OCI-LY7 (cell line): ENCODE data around the gene TRAF3IP1. TPM values are rescaled to one million over a fixed set of nuclear protein-coding genes. Genes with fewer than 3 reads are reported as not detected.

ENCODE experiments used
- BruUV-seq: library from RNA; stranded (reverse); fragments of 400-500 nt; replicated peaks from 2 replicates; lab custom pipeline; 2021; lab: Mats Ljungman, UMichigan
- CTCF ChIA-PET: fragments of 300-600 bp; sonication (Branson Sonifier 250); formaldehyde crosslinking; loops from one replicate; lab custom pipeline; 2022; ENCODE audit warnings: antibody characterized with exemption; ENCODE audit not compliant: unreplicated experiment; lab: Charles Lee
- POLR2A ChIA-PET: fragments of 300-600 bp; sonication (Branson Sonifier 250); formaldehyde crosslinking; loops from one replicate; lab custom pipeline; 2022; ENCODE audit warnings: antibody characterized with exemption; lab: Charles Lee
- DNase-seq: peaks from one replicate; pipeline ENCODE4 v3.0.0-alpha.2; 2015; ENCODE audit warnings: low spot score
- H2AFZ ChIP-seq: fragments of 200-600 bp; sonication (generic), shearing (Covaris generic); 2 replicates; pipeline ENCODE4 v1.6.1; 2014; ENCODE audit warnings: mild to moderate bottlenecking, antibody characterized with exemption, low read length, moderate library complexity
- H3K27ac ChIP-seq: fragments of 200-600 bp; sonication (generic); 2 replicates; pipeline ENCODE4 v1.5.1; 2014; ENCODE audit warnings: mixed run types, low read depth, mild to moderate bottlenecking, moderate library complexity, low read length, inconsistent platforms; ENCODE audit not compliant: poor library complexity, severe bottlenecking
- H3K36me3 ChIP-seq: fragments of 200-600 bp; sonication (generic); 2 replicates; pipeline ENCODE4 v1.6.1; 2014; ENCODE audit warnings: mild to moderate bottlenecking, antibody characterized with exemption, low read length, moderate library complexity, mixed read lengths; ENCODE audit not compliant: insufficient read depth
- H3K4me1 ChIP-seq: fragments of 200-600 bp; sonication (generic); 2 replicates; pipeline ENCODE4 v1.5.1; 2014; ENCODE audit warnings: mild to moderate bottlenecking, low read length; ENCODE audit not compliant: insufficient read depth, poor library complexity, severe bottlenecking
- H3K4me2 ChIP-seq: fragments of 200-600 bp; sonication (generic); 2 replicates; pipeline ENCODE4 v1.6.1; 2014; ENCODE audit warnings: mild to moderate bottlenecking, low read length
- H3K4me3 ChIP-seq: fragments of 200-600 bp; sonication (generic); 2 replicates; pipeline ENCODE4 v1.5.1; 2014; ENCODE audit warnings: mild to moderate bottlenecking, low read depth, low read length; ENCODE audit not compliant: poor library complexity, severe bottlenecking
- H3K79me2 ChIP-seq: fragments of 200-600 bp; sonication (generic); 2 replicates; pipeline ENCODE4 v1.6.1; 2016; ENCODE audit warnings: low read depth, mild to moderate bottlenecking, low read length, moderate library complexity, mixed read lengths; ENCODE audit not compliant: insufficient read depth
- H3K9me2 ChIP-seq: fragments of 200-600 bp; sonication (generic); 2 replicates; pipeline ENCODE4 v1.6.1; 2016; ENCODE audit warnings: mild to moderate bottlenecking, low read length, mixed read lengths; ENCODE audit not compliant: insufficient read depth
- H3K9me3 ChIP-seq: fragments of 200-600 bp; sonication (generic); 2 replicates; pipeline ENCODE4 v1.6.1; 2014; ENCODE audit warnings: mild to moderate bottlenecking, mixed run types, low read length, mixed read lengths
- H4K20me1 ChIP-seq: fragments of 200-600 bp; sonication (generic); 2 replicates; pipeline ENCODE4 v1.6.1; 2014; ENCODE audit warnings: mild to moderate bottlenecking, antibody characterized with exemption, low read length, moderate library complexity, mixed read lengths; ENCODE audit not compliant: insufficient read depth
- EZH2phosphoT487 ChIP-seq: fragments of 200-600 bp; sonication (generic); IDR thresholded peaks from 2 replicates; pipeline ENCODE4 v1.6.1; 2018; ENCODE audit warnings: low read depth, borderline replicate concordance, mild to moderate bottlenecking, mixed run types, antibody characterized with exemption, low read length, moderate library complexity, mixed read lengths
- intact Hi-C: fragments of 100-400 bp; cut with micrococcal nuclease; formaldehyde crosslinking; loops from one replicate; pipeline ENCODE4 v1.10.0; 2022; ENCODE audit not compliant: unreplicated experiment
- total RNA-seq, 2 experiments: library from RNA; depleted of rRNA in 1 of 2; stranded (reverse); fragments of >200 nt in 1 of 2; shearing (Covaris generic) in 1 of 2; gene quantifications; 2 replicates each; pipeline ENCODE4 v1.2.3, GENCODE V29; 2014 to 2022
- TF ChIP-seq, protein P1 (sequence below): fragments of 200-600 bp; sonication (generic); conservative IDR thresholded peaks from 2 replicates; pipeline ENCODE4 v1.5.1; 2014; ENCODE audit warnings: mild to moderate bottlenecking, antibody characterized with exemption, low read length, moderate library complexity, mixed read lengths

TRAF3IP1 gene
- total RNA-seq, 2 experiments from 2014 or later, result 8.2 to 13.8 TPM

DNA sequence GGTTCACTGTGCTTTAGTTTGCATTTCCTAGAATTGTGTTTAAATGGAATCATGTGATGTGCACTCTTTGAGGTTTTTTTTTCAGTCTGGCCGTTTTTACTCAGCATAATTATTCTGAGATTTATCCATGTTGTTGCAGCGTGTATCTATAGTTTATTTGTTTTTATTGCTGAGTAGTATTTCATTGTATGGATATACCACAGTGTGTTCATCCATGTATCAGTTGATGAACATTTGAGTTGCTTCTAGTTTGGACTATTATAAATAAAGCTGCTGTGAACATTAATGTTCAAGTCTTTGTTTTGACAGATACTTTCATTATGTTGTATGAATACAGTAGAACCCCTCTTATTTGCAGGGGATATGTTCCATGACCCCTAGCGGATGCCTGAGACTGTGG, 39.1 kb downstream of the TRAF3IP1 start:
- Histone ChIP-seq H3K27ac (no peak overlapping the region), H3K9me2 (no peaks in the 10 kb centered on the region), H4K20me1 (no peaks in the 10 kb centered on the region), H3K4me3 (no peak overlapping the region), H3K79me2 (no peaks in the 10 kb centered on the region), H3K4me2 (no peak overlapping the region), H3K36me3 (no peaks in the 10 kb centered on the region; the same call in 1 of the 2 replicates), H3K4me1 (no peaks in the 10 kb centered on the region), H2AFZ (no peak overlapping the region), H3K9me3 (no peaks in the 10 kb centered on the region)
- TF ChIP-seq, protein P1, sequence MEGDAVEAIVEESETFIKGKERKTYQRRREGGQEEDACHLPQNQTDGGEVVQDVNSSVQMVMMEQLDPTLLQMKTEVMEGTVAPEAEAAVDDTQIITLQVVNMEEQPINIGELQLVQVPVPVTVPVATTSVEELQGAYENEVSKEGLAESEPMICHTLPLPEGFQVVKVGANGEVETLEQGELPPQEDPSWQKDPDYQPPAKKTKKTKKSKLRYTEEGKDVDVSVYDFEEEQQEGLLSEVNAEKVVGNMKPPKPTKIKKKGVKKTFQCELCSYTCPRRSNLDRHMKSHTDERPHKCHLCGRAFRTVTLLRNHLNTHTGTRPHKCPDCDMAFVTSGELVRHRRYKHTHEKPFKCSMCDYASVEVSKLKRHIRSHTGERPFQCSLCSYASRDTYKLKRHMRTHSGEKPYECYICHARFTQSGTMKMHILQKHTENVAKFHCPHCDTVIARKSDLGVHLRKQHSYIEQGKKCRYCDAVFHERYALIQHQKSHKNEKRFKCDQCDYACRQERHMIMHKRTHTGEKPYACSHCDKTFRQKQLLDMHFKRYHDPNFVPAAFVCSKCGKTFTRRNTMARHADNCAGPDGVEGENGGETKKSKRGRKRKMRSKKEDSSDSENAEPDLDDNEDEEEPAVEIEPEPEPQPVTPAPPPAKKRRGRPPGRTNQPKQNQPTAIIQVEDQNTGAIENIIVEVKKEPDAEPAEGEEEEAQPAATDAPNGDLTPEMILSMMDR, result no peak
- TF ChIP-seq EZH2phosphoT487, result no peak
- no peak for DNase-seq
- no TSS peak for BruUV-seq
- ChIA-PET POLR2A (no interaction called here), CTCF (no interaction called here)
- intact Hi-C loops, result loop anchor here (10.0 kb wide), 1 partner anchor 425 kb away; no protein-coding TSS in a partner anchor

DNA sequence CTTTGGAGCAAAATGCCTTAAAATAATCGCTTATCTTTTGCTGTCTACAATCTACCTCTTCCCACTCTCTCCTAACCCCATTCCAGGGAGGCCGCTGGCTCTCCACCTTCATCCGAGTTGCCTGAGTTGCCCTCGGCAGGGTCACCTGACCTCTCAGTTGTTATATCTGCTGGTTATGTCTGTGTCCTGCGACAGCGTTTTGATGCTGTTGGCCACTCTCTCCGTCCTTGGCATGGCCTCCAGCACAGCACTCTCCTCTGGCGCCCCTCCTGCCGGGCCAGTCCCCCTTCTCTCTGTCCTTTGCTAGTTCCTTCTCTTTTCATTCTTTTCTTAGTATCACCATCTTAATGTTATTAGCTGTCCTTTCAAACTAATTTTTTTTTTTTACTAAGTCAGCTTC, 41.6 kb downstream of the TRAF3IP1 start:
- no TSS peak for BruUV-seq
- Histone ChIP-seq H3K4me3 (no peak overlapping the region), H3K9me2 (no peaks in the 10 kb centered on the region), H4K20me1 (no peaks in the 10 kb centered on the region), H3K27ac (no peak overlapping the region), H3K36me3 (no peaks in the 10 kb centered on the region; the same call in 1 of the 2 replicates), H2AFZ (no peak overlapping the region), H3K4me1 (no peaks in the 10 kb centered on the region), H3K9me3 (no peaks in the 10 kb centered on the region), H3K4me2 (no peak overlapping the region), H3K79me2 (no peaks in the 10 kb centered on the region)
- ChIA-PET POLR2A (no interaction called here), CTCF (no interaction called here)
- TF ChIP-seq, protein P1, result no peak
- TF ChIP-seq EZH2phosphoT487, result no peak
- no peak for DNase-seq
- intact Hi-C loops, result no loop called here

DNA sequence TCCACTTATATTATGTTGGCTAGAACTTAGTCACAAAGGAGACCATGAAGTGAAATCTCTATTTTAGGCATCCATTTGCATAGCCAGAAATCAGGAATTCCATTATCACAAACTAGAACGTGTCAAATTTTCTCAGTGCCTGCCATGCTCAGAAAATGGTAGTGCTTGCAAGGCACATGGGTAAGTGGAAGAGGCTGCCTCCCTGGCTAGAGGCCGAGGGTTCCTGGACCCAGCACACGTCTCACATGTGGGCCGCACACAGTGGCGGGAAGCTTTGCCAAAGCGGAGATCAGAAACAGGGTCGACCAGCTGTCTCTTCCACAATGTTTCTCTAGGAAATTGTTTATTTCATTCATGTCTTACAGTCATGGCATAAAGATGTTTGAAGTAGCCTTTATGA, 42.3 kb downstream of the TRAF3IP1 start:
- ChIA-PET CTCF (no interaction called here), POLR2A (interaction anchor here (0.7 kb wide), 1 partner anchor 8 kb away, joined by 3 read pairs; no protein-coding TSS in a partner anchor)
- DNase-seq, result no peak
- no peak for TF ChIP-seq EZH2phosphoT487
- TF ChIP-seq, protein P1, result no peak
- H3K9me3 ChIP-seq, result no peaks in the 10 kb centered on the region
- no peaks in the 10 kb centered on the region; the same call in 1 of the 2 replicates for H3K36me3 ChIP-seq
- BruUV-seq, result no TSS peak
- no peaks in the 10 kb centered on the region for H3K79me2 ChIP-seq
- H2AFZ ChIP-seq, result no peak overlapping the region
- intact Hi-C loops, result no loop called here
- no peak overlapping the region for H3K4me3 ChIP-seq
- no peak overlapping the region for H3K27ac ChIP-seq
- no peaks in the 10 kb centered on the region for H3K4me1 ChIP-seq
- no peaks in the 10 kb centered on the region for H3K9me2 ChIP-seq
- H4K20me1 ChIP-seq, result no peaks in the 10 kb centered on the region
- no peak overlapping the region for H3K4me2 ChIP-seq
